Measurements from ENCODE around the gene MELK.
"Not testable (repeated sequence)": the region's sequence is repeated elsewhere in the genome, so short reads cannot be mapped to it uniquely, and the experiment has no call there.

MELK gene

GRCh38 chr9:36572515-36573418 is at the start of gene MELK:
Gene MELK, plus strand, starts transcription at chr9:36572895. Its CDS starts 8,787 bp downstream, at chr9:36581682.
- peak; percentile 92 for DNase-seq
- Mint-ChIP-seq H3K4me1 (peaks cover 26% of the 10 kb centered on the region), H3K4me3 (peak within 1 kb of the TSS; percentile 96), H3K27me3 (ENCODE audit: low read depth, poor library complexity) (peaks cover 7% of the 10 kb centered on the region), H3K36me3 (ENCODE audit: low read depth) (peaks cover 14% of the 10 kb centered on the region), H3K9me3 (no peaks in the 10 kb centered on the region), H3K27ac (peak within 1 kb of the TSS; percentile 98)
- no peak for TF ChIP-seq CTCF (IDR thresholded peaks at IDR 0.05)

- H3K9me3 Mint-ChIP-seq: peaks cover 9% of the 10 kb centered on the region
Observed at GRCh38 chr9:36530224-36530623, 42.5 kb upstream of the MELK start.

GRCh38 chr9:36532353-36532752 is 40.3 kb upstream of the MELK start:
- Mint-ChIP-seq H3K27me3 (ENCODE audit: low read depth, poor library complexity) (peaks cover 20% of the 10 kb centered on the region), H3K4me1 (no peaks in the 10 kb centered on the region), H3K9me3 (peaks cover 9% of the 10 kb centered on the region), H3K4me3 (no peak overlapping the region), H3K27ac (no peak overlapping the region), H3K36me3 (ENCODE audit: low read depth) (no peaks in the 10 kb centered on the region)
- DNase-seq: no peak
- TF ChIP-seq CTCF (IDR thresholded peaks at IDR 0.05): no peak

More at GRCh38 chr9:36530224-36530623, 42.5 kb upstream of the MELK start:
- no peak overlapping the region for H3K4me3 Mint-ChIP-seq
- DNase-seq: no peak
- H3K36me3 Mint-ChIP-seq (ENCODE audit: low read depth): no peaks in the 10 kb centered on the region
- H3K27me3 Mint-ChIP-seq (ENCODE audit: low read depth, poor library complexity): peaks cover 13% of the 10 kb centered on the region
- no peaks in the 10 kb centered on the region for H3K4me1 Mint-ChIP-seq
- no peak for TF ChIP-seq CTCF (IDR thresholded peaks at IDR 0.05)
- no peak overlapping the region for H3K27ac Mint-ChIP-seq

GRCh38 chr9:36533726-36534125 is 39.0 kb upstream of the MELK start:
- H3K4me1 Mint-ChIP-seq; H3K27ac Mint-ChIP-seq; H3K4me3 Mint-ChIP-seq; DNase-seq; H3K36me3 Mint-ChIP-seq (ENCODE audit: low read depth); H3K9me3 Mint-ChIP-seq: not testable (repeated sequence)
- H3K27me3 Mint-ChIP-seq (ENCODE audit: low read depth, poor library complexity): peaks cover 20% of the 10 kb centered on the region

GRCh38 chr9:36535107-36535506 is 37.6 kb upstream of the MELK start:
- H3K4me1 Mint-ChIP-seq: no peaks in the 10 kb centered on the region
- peaks cover 9% of the 10 kb centered on the region for H3K9me3 Mint-ChIP-seq
- no peak for DNase-seq
- no peak for TF ChIP-seq CTCF (IDR thresholded peaks at IDR 0.05)
- no peak overlapping the region for H3K27ac Mint-ChIP-seq
- H3K4me3 Mint-ChIP-seq: no peak overlapping the region
- no peaks in the 10 kb centered on the region for H3K36me3 Mint-ChIP-seq (ENCODE audit: low read depth)
- peaks cover 20% of the 10 kb centered on the region for H3K27me3 Mint-ChIP-seq (ENCODE audit: low read depth, poor library complexity)

GRCh38 chr9:36537861-36538260 is 34.8 kb upstream of the MELK start:
- H3K36me3 Mint-ChIP-seq (ENCODE audit: low read depth): no peaks in the 10 kb centered on the region
- peaks cover 16% of the 10 kb centered on the region for H3K27me3 Mint-ChIP-seq (ENCODE audit: low read depth, poor library complexity)
- H3K9me3 Mint-ChIP-seq: peaks cover 9% of the 10 kb centered on the region
- TF ChIP-seq CTCF (IDR thresholded peaks at IDR 0.05): no peak
- H3K4me3 Mint-ChIP-seq: no peak overlapping the region
- H3K4me1 Mint-ChIP-seq: no peaks in the 10 kb centered on the region
- no peak overlapping the region for H3K27ac Mint-ChIP-seq
- DNase-seq: no peak
